Peyer's patch (tissue), 4 donors: ENCODE results near the gene IMPACT. TPM values are rescaled to one million over a fixed set of nuclear protein-coding genes. Genes with fewer than 3 reads are reported as not detected.

Source experiments
- DNase-seq, 3 donors: peaks; one replicate each; pipeline ENCODE4 v3.0.0-alpha.2; 2017 to 2019
- H3K27ac ChIP-seq, 4 donors: fragments of 200-600 bp; sonication (generic); one replicate each; pipeline ENCODE4 v1.5.1; 2016 to 2019
- H3K27me3 ChIP-seq, 2 donors: fragments of 200-600 bp; sonication (generic); one replicate each; pipeline ENCODE4 v1.5.1; 2019
- H3K36me3 ChIP-seq, 3 donors: fragments of 200-600 bp; sonication (generic); one replicate each; pipeline ENCODE4 v1.5.1; 2016 to 2019
- H3K4me1 ChIP-seq, 4 donors: fragments of 200-600 bp; sonication (generic); one replicate each; pipeline ENCODE4 v1.5.1; 2016 to 2019
- H3K4me3 ChIP-seq, 4 donors: fragments of 200-600 bp; sonication (generic); 1 replicate in 3 of 4; 2 replicates in 1 of 4; pipeline ENCODE4 v1.5.1; 2016 to 2019; ENCODE audit warnings: mild to moderate bottlenecking in 1 of 4
- H3K9me3 ChIP-seq, 4 donors: fragments of 200-600 bp; sonication (generic); one replicate each; pipeline ENCODE4 v1.5.1; 2016 to 2019; ENCODE audit warnings: mild to moderate bottlenecking in 1 of 4
- POLR2A ChIP-seq, 2 donors: fragments of 450-650 bp; IDR thresholded peaks; one replicate each; pipeline ENCODE4 v1.5.1; 2017; ENCODE audit warnings: antibody characterized with exemption in 2 of 2, mild to moderate bottlenecking in 2 of 2, moderate library complexity in 2 of 2
- total RNA-seq, 4 donors: library from RNA; depleted of rRNA; stranded (reverse); fragments of >200 nt; gene quantifications; one replicate each; pipeline ENCODE4 v1.1.0, GENCODE V29; 2016
- TF ChIP-seq, protein P1 (sequence below), 6 experiments: fragments of 450-650 bp in 4 of 6; fragments of 200-600 bp in 2 of 6; sonication (generic) in 1 of 6; IDR thresholded peaks; one replicate each; pipeline ENCODE4 v1.5.1; 2017 to 2019; ENCODE audit warnings: antibody characterized with exemption in 6 of 6, mild to moderate bottlenecking in 3 of 6, moderate library complexity in 1 of 6

IMPACT gene
- total RNA-seq, 4 donors from 2014 or later, result 10.3 to 18.2 (median 13.8) TPM

DNA sequence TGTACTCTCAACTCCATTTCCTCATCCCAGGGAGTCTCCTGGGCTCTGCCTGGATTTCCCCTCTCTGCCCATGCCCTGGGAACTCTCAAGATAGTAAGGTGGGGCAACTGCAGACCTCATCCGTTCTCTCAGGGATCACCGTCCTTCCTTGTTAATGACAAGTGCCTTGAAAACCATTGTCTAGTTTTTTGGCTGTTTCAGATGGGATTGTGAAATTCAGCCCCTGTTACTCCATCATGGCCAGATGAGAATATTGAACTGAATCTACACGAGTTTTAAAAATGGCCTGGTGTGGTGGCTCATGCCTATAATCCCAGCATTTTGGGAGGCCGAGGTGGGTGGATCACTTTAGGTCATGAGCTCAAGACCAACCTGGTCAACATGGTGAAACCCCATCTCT lies 33.3 kb downstream of the IMPACT start:
- Histone ChIP-seq H3K36me3 (no peaks in the 10 kb centered on the region), H3K4me1 (no peaks in the 10 kb centered on the region), H3K9me3 (no peaks in the 10 kb centered on the region)

DNA sequence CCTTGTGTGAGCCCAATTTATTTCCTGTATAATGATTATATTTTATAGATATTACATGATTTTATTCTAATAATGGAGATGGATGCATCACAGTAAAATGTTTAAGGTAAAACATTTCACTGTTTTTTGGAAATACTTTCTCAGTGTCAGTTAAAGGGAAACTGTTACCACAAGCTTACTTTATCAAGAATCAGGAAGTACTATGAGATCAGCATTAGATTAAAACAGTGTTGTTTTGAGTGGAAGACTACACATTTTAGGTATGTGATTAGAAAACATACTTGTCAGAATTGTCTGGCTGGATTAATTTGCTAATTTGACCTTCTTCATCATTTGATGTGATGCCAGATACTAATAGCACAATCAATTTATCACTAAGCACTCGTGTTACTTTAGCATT lies 33.9 kb downstream of the IMPACT start, which contains the start of gene HRH4:
Gene HRH4 (plus strand): TSS at position 250 of the 400 bp plus-strand sequence. CDS start 92 bp downstream, at position 342.
- DNase-seq, result no peak
- Histone ChIP-seq H3K4me3 (no peak within 1 kb of the TSS), H3K27ac (no peak within 1 kb of the TSS), H3K36me3 (no peaks in the 10 kb centered on the region), H3K4me1 (no peaks in the 10 kb centered on the region), H3K9me3 (no peaks in the 10 kb centered on the region), H3K27me3 (no peaks in the 10 kb centered on the region)
- no peak for TF ChIP-seq POLR2A (IDR thresholded peaks at IDR 0.05)
- TF ChIP-seq, protein P1, sequence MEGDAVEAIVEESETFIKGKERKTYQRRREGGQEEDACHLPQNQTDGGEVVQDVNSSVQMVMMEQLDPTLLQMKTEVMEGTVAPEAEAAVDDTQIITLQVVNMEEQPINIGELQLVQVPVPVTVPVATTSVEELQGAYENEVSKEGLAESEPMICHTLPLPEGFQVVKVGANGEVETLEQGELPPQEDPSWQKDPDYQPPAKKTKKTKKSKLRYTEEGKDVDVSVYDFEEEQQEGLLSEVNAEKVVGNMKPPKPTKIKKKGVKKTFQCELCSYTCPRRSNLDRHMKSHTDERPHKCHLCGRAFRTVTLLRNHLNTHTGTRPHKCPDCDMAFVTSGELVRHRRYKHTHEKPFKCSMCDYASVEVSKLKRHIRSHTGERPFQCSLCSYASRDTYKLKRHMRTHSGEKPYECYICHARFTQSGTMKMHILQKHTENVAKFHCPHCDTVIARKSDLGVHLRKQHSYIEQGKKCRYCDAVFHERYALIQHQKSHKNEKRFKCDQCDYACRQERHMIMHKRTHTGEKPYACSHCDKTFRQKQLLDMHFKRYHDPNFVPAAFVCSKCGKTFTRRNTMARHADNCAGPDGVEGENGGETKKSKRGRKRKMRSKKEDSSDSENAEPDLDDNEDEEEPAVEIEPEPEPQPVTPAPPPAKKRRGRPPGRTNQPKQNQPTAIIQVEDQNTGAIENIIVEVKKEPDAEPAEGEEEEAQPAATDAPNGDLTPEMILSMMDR (IDR thresholded peaks at IDR 0.05), result no peak

More for the DNA sequence above, 33.3 kb downstream of the IMPACT start:
- DNase-seq, result no peak
- Histone ChIP-seq H3K4me3 (no peak overlapping the region), H3K27me3 (no peaks in the 10 kb centered on the region), H3K27ac (no peak overlapping the region)
- no peak for TF ChIP-seq POLR2A (IDR thresholded peaks at IDR 0.05)
- TF ChIP-seq, protein P1 (IDR thresholded peaks at IDR 0.05), result no peak

DNA sequence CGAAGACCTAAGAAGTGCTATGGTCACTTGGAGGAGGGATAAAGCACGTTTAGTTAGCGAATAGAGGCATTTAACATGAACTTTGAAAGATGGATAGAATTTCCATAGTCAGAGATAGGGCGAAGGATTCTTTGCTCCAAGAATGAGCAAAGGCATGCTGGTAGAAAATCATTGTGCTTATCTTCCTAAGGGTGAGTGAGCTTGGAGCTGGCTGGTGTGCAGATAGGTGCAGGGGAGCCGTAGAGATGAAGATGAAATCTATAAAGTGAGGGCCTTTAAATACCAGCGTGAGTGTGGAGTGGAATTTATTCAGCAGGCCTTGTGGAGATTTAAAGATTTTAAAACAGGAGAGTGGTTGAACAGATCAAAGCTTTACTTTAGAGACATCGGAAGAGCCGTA lies 35.5 kb downstream of the IMPACT start:
- no peaks in the 10 kb centered on the region for H3K36me3 ChIP-seq
- no peak overlapping the region for H3K4me3 ChIP-seq
- TF ChIP-seq, protein P1 (IDR thresholded peaks at IDR 0.05), result no peak
- TF ChIP-seq POLR2A (IDR thresholded peaks at IDR 0.05), result no peak
- no peak for DNase-seq
- H3K4me1 ChIP-seq, result no peaks in the 10 kb centered on the region
- no peaks in the 10 kb centered on the region for H3K27me3 ChIP-seq
- H3K27ac ChIP-seq, result no peak overlapping the region
- H3K9me3 ChIP-seq, result no peaks in the 10 kb centered on the region

DNA sequence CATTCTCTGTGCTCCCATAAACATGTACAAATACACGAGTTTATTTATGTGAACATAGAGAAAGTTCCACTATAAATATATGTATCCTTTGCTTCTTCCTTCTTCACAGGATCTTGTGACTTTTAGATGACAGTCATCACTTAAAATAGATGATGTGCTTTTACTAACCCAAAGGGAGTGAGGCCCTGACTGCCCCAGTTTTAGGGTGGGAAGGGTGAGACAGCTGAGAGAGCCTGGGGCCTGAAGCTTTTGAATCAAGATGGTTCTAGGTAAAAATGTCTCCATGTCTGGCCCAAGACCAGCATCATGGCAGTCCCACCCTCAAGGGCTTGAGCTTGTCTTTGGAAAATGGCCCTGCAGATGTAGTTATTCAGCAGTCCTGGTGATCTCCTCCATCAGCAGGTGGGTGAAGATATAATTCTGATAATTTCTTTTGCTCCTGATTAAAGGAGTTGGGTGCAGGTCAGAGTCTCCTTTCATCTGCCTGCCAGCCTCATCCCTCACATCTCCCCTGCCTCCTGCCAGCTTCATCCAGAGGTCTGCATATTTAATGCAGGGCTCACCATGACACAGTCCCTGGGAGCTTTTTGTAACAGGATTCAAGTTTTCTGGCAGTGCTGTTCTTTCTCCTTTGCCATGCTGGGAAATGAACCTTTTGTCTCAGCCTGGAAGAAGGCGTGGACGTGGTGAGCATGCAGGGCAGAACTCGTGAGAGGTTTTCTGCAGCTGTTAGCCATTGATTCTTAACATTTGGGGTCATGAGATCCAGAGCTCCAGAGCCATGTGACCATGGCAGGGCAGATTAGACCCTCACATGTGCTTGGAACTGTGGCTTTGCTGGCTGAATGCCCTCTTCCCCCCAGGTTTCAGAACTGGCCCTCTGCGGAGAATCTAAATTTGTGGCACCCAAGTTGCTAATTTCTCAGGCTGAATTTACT lies 36.6 kb downstream of the IMPACT start:
- Histone ChIP-seq H3K4me3 (no peak overlapping the region), H3K9me3 (no peaks in the 10 kb centered on the region), H3K27me3 (no peaks in the 10 kb centered on the region), H3K4me1 (no peaks in the 10 kb centered on the region), H3K27ac (no peak overlapping the region), H3K36me3 (no peaks in the 10 kb centered on the region)
- no peak for TF ChIP-seq POLR2A (IDR thresholded peaks at IDR 0.05)
- TF ChIP-seq, protein P1 (IDR thresholded peaks at IDR 0.05), result no peak
- no peak for DNase-seq

DNA sequence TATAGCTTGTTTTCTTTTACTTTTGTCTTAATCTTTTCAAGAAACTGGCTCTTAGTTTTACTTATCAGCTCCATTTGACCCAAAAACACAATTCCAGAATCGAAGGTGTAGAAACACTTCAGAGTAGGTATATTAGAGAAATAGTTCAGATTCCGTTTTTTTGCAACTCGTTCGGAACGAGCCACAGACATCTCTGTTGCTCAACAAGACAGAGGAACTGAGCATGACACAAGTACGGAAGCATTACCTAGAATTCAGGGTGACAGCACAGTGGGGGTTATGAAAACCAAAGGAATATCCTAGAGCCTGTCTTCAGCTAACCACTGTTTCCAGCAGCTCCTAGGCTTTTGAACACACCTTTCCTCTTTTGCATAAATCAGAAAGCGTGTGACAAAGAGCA lies 39.0 kb downstream of the IMPACT start:
- DNase-seq, result no peak
- H3K4me3 ChIP-seq, result no peak overlapping the region
- H3K4me1 ChIP-seq, result no peaks in the 10 kb centered on the region
- H3K27ac ChIP-seq, result no peak overlapping the region
- no peaks in the 10 kb centered on the region for H3K36me3 ChIP-seq
- H3K27me3 ChIP-seq, result no peaks in the 10 kb centered on the region
- H3K9me3 ChIP-seq, result no peaks in the 10 kb centered on the region
- TF ChIP-seq, protein P1 (IDR thresholded peaks at IDR 0.05), result no peak
- TF ChIP-seq POLR2A (IDR thresholded peaks at IDR 0.05), result no peak
